Stimulated activated naive CD8-positive, alpha-beta T cell treated with anti-CD3 and anti-CD28 coated beads, Interleukin-15, Interleukin-2, amounts not matched to agents 100 U/mL and 50 U/mL, for 24 hours (primary cell): Measurements from ENCODE around the gene SPANXB1.
"Not testable (repeated sequence)": the region's sequence is repeated elsewhere in the genome, so short reads cannot be mapped to it uniquely, and the experiment has no call there.

ENCODE experiments used
- ATAC-seq: fragments of 150-1000 bp; cut with Tn5 transposase; one replicate; pipeline ENCODE4 v1.10.0; 2021
- DNase-seq: peaks from one replicate; pipeline ENCODE4 v3.0.0; 2021

SPANXB1 gene

GRCh38 chrX:141002568-141002967 lies at the start of gene SPANXB1:
Gene SPANXB1 (plus strand): TSS chrX:141002594. CDS start chrX:141002694, 100 bp downstream.
- ATAC-seq, DNase-seq: not testable (repeated sequence)

- ATAC-seq (no peak), DNase-seq (no peak)
These were observed 35.4 kb upstream of the SPANXB1 start for GRCh38 chrX:140967036-140967435.

DNA sequence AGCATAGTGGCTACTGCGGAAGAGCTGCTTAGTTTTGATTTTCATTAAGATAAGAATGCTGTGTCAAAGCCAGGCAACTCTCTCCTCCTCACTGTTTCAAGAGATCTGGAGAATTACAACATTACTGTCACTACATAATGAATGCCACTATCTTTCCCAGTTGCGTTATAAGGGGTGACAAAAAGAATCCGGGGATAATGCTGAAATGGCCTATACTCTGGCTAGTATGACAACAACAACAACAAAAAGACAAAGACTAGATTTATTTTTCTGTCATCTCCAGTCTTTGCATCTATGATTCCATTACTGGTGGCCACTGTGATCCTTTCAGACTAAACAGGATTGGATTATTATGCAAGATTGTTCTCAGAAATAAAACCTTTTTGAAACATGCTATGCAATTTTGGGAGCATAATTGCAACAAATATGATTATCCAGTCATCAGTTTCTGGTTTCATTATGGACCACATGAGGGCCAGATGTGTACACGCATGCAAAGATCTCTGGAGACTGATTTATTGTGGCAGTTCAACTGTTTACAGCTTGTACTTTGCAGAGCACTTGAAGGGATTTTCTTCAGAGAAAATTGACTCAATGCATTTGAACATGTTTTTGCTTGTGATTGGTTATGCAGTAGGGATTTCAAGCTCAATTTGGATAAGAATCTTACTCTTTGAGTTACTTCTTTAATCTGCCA lies 31.1 kb upstream of the SPANXB1 start:
- no peak for ATAC-seq
- DNase-seq, result no peak

DNA sequence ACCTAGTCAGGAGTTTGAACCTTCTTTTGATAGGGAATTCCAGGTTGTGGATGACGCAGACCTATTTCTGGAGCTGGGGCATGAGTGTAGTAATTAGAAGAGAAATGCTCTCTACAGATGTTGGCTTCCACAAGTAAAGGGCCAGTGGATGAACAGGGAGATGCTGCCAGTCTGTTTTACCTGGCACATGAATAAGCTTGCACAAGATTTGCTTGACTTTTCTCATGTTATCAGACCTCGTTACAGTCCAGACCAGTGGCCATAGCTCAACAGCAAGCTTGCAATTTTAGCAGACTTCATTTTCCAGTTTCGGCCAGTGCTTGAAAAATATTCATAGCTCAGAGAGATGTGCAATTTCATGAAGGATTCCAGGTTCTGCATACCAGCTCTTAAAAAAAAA lies 26.9 kb upstream of the SPANXB1 start:
- DNase-seq (no peak), ATAC-seq (no peak)

- no peak for DNase-seq
- no peak for ATAC-seq
These were observed 22.1 kb upstream of the SPANXB1 start for GRCh38 chrX:140980271-140980670.

DNA sequence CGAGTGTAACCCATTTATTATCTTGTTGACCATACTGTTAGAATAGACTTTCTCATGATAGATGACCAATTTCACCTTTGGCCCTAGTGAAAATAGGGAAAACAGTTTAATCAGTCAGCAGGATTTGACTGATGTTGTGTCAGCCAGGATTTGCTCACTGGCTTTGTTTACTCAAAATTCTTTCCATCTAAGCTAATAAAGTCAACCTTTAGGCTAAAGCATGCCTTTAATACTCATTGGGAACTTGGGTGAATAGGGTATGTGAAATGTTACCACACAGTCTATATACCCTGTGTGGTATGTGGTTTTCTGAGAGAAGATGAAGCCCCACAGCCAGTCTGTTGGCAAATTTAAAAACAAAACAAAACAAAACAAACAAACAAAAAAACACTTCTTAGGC lies 18.7 kb upstream of the SPANXB1 start:
- no peak for DNase-seq
- ATAC-seq, result no peak

GRCh38 chrX:141005243-141005642 lies 2.8 kb downstream of the SPANXB1 start:
- DNase-seq, ATAC-seq: not testable (repeated sequence)

- not testable (repeated sequence) for DNase-seq, ATAC-seq
These were observed 41.9 kb downstream of the SPANXB1 start for GRCh38 chrX:141044246-141044645.

GRCh38 chrX:141049878-141050277 lies 47.5 kb downstream of the SPANXB1 start:
- DNase-seq, ATAC-seq: not testable (repeated sequence)

DNA sequence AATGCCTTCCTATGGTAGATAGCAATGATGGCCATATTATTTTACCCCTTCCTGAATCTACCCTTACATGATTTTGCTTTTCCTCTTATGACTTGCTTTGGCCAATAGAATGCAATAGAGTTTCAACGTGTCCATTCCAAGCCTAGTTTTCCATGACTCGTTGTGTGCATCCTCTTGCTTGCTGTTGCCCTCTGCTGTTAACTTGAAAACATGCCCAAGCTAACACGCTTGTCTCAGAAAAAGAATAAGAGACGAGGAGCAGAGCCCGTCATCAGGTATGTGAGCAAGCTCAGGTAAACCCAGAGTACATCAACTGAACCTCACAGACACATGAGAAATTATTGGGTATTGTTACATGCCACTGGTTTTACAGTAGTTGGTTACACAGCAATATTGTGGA lies 49.7 kb downstream of the SPANXB1 start:
- not testable (repeated sequence) for DNase-seq, ATAC-seq
